HepG2 (cell line): ENCODE measurements around the gene UBE2I. TPM values are rescaled to one million over a fixed set of nuclear protein-coding genes. Genes with fewer than 3 reads are reported as not detected.

Experiments
- ETV6 ChIP-seq: sonication (generic); formaldehyde crosslinking; conservative IDR thresholded peaks from 2 replicates; pipeline ENCODE4 v1.4.0; 2020; ENCODE audit warnings: missing genetic modification reagents
- FOXA3 ChIP-seq: IDR thresholded peaks from 2 replicates; pipeline ENCODE4 v1.6.1; 2016; ENCODE audit warnings: missing genetic modification reagents, missing compliant biosample characterization
- HCFC1 ChIP-seq: fragments of 150-350 bp; IDR thresholded peaks from 2 replicates; pipeline ENCODE4 v1.6.1; 2014; ENCODE audit warnings: low read depth, low read length
- HNF4A ChIP-seq: sonication (generic); formaldehyde crosslinking; IDR thresholded peaks from 2 replicates; pipeline ENCODE4 v1.4.0; 2020; ENCODE audit warnings: missing genetic modification reagents
- MXI1 ChIP-seq: IDR thresholded peaks from 3 replicates; pipeline ENCODE4 v1.6.1; 2012; ENCODE audit warnings: low read depth, low read length, inconsistent platforms, borderline replicate concordance
- RAD51 ChIP-seq: fragments of 450-650 bp; IDR thresholded peaks from 2 replicates; pipeline ENCODE4 v1.6.1; 2016; ENCODE audit warnings: borderline replicate concordance
- RXRA ChIP-seq: sonication (generic); formaldehyde crosslinking; IDR thresholded peaks from 2 replicates; pipeline ENCODE4 v1.5.1; 2020; ENCODE audit warnings: missing genetic modification reagents
- SALL2 ChIP-seq: sonication (generic); formaldehyde crosslinking; IDR thresholded peaks from 2 replicates; pipeline ENCODE4 v1.8.1; 2023; ENCODE audit warnings: mild to moderate bottlenecking, missing genetic modification reagents, inconsistent platforms
- SOX6 ChIP-seq, 2 experiments: fragments of 450-650 bp in 1 of 2; sonication (generic) in 1 of 2; formaldehyde crosslinking in 1 of 2; IDR thresholded peaks; 2 replicates each; pipeline versions ENCODE4 v1.4.0 to v1.6.1; 2017 to 2020; ENCODE audit warnings: antibody characterized with exemption in 1 of 2, mild to moderate bottlenecking in 1 of 2, missing genetic modification reagents in 1 of 2
- SP2 ChIP-seq: sonication (generic); formaldehyde crosslinking; IDR thresholded peaks from 2 replicates; pipeline ENCODE4 v1.5.1; 2020; ENCODE audit warnings: mild to moderate bottlenecking, missing genetic modification reagents
- YEATS2 ChIP-seq: sonication (generic); formaldehyde crosslinking; IDR thresholded peaks from 2 replicates; pipeline ENCODE4 v1.4.0; 2020; ENCODE audit warnings: missing genetic modification reagents, borderline replicate concordance
- ZFP82 ChIP-seq: sonication (generic); formaldehyde crosslinking; IDR thresholded peaks from 2 replicates; pipeline ENCODE4 v1.5.1; 2020; ENCODE audit warnings: mild to moderate bottlenecking, missing genetic modification reagents, borderline replicate concordance
- ZFY ChIP-seq: sonication (generic); formaldehyde crosslinking; IDR thresholded peaks from 2 replicates; pipeline ENCODE4 v1.4.0; 2020; ENCODE audit warnings: missing genetic modification reagents
- ZNF292 ChIP-seq: sonication (generic); formaldehyde crosslinking; IDR thresholded peaks from 2 replicates; pipeline ENCODE4 v1.8.1; 2022; ENCODE audit warnings: mild to moderate bottlenecking, low read depth, missing genetic modification reagents, borderline replicate concordance
- ZSCAN22 ChIP-seq: sonication (generic); formaldehyde crosslinking; IDR thresholded peaks from 2 replicates; pipeline ENCODE4 v1.4.0; 2020; ENCODE audit warnings: mild to moderate bottlenecking, missing genetic modification reagents
- polyA plus RNA-seq, 8 experiments: library from polyadenylated mRNA; depleted of rRNA in 3 of 8; stranded (reverse) in 7 of 8; unstranded in 1 of 8; fragments of >200 nt; fragmentation: Illumina TruSeq in 4 of 8; extraction: Trizol in 4 of 8; gene quantifications; 2 replicates each; pipeline versions ENCODE4 v1.2.1 to v1.2.3, GENCODE V29; 2011 to 2016; ENCODE audit warnings: low read depth in 4 of 8, missing spikeins in 1 of 8, mixed read lengths in 1 of 8; ENCODE audit not compliant: insufficient read depth in 1 of 8
- total RNA-seq, 5 experiments: library from RNA; depleted of rRNA; stranded (reverse); fragments of >200 nt; fragmentation: Illumina TruSeq; extraction: Trizol; gene quantifications; 2 replicates each; pipeline ENCODE4 v1.2.3, GENCODE V29; 2016; ENCODE audit warnings: low read depth in 1 of 5
- TF ChIP-seq, protein P1 (sequence below): sonication (generic); IDR thresholded peaks from 2 replicates; pipeline ENCODE4 v1.6.1; 2016; ENCODE audit warnings: low read depth, borderline replicate concordance
- TF ChIP-seq, protein P2 (sequence below): sonication (generic); formaldehyde crosslinking; conservative IDR thresholded peaks from 2 replicates; pipeline ENCODE4 v1.8.0; 2022; ENCODE audit warnings: low read depth, missing genetic modification reagents
- TF ChIP-seq, protein P3 (sequence below), 2 experiments: sonication (generic) in 1 of 2; formaldehyde crosslinking in 1 of 2; IDR thresholded peaks; 2 replicates each; pipeline versions ENCODE4 v1.4.0 to v1.6.1; 2018 to 2020; ENCODE audit warnings: missing genetic modification reagents in 2 of 2, borderline replicate concordance in 1 of 2, low read depth in 1 of 2, mild to moderate bottlenecking in 1 of 2, missing biosample characterization in 1 of 2
- TF ChIP-seq, protein P4 (sequence below): IDR thresholded peaks from 2 replicates; pipeline ENCODE4 v1.6.1; 2012; ENCODE audit warnings: inconsistent platforms
- TF ChIP-seq, protein P5 (sequence below): fragments of 450-650 bp; IDR thresholded peaks from 2 replicates; pipeline ENCODE4 v1.6.1; 2016

The UBE2I gene
- total and polyA plus RNA-seq, 2 of the 13 experiments (the other 11 are each of a cell fraction or from before 2014, with no cell fraction given), result 75.8 to 98.9 TPM

DNA sequence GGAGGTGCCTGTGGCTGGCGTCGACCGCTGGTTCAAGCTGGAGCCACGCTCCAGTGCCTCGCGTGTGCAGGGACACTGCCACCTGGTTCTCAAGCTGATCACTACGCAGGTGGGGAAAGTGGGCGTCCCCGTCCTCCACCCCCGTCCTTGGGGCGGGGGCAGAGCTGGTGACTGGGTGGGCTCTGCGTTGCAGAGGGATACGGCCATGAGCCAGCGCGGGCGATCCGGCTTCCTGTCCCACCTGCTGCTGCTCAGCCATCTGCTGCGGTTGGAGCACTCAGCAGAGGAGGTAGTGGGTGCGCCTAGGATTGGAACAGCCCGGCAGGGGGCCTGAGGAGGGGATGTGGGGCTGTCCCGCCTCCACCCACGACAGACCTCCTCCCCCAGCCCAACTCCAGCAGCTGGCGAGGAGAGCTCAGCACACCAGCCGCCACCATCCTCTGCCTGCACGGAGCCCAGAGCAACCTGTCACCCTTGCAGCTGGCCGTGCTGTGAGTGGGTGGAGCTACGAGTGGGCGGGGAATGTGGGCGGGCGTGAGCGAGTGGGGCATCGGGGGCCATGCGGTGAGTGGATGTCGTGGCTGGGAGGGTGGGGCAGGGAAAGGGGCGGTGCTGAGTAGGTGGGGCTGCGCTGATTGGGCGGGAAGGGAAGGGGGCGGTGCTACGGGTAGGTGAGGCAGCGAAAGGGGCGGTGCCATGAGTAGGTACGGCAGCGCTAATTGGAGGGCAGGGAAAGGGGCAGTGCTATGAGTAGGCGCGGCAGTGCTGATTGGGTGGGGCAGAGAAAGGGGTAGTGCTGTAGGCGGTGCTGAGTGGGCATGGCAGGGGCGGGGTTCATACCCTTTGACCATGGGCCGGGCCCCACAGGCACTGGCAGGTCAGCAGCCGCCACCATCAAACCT is 33.3 kb downstream of the UBE2I start (continued):
- TF ChIP-seq, protein P1, sequence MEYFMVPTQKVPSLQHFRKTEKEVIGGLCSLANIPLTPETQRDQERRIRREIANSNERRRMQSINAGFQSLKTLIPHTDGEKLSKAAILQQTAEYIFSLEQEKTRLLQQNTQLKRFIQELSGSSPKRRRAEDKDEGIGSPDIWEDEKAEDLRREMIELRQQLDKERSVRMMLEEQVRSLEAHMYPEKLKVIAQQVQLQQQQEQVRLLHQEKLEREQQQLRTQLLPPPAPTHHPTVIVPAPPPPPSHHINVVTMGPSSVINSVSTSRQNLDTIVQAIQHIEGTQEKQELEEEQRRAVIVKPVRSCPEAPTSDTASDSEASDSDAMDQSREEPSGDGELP, result peak; percentile 74; the same call in 1 of the 2 replicates
- TF ChIP-seq ZFY (CRISPR knock-in tag) (peak; percentile 20; the same call in 1 of the 2 replicates), ZNF292 (peak; percentile 13; the same call in 1 of the 2 replicates), ZSCAN22 (CRISPR knock-in tag) (peak; percentile 99), FOXA3 (CRISPR knock-in tag) (0 out of 2 replicates have a peak, but pooled peaks have one; percentile 10), HNF4A (0 out of 2 replicates have a peak, but pooled peaks have one; percentile 4), SALL2 (CRISPR knock-in tag) (peak; percentile 20; the same call in 1 of the 2 replicates), ETV6 (no peak), RAD51 (no peak), YEATS2 (CRISPR knock-in tag) (0 out of 2 replicates have a peak, but pooled peaks have one; percentile 23), RXRA (CRISPR knock-in tag) (peak; percentile 54; the same call in 1 of the 2 replicates), MXI1 (peak; percentile 91; the same call in 1 of the 3 replicates), HCFC1 (no peak), SOX6 (IDR thresholded peaks at IDR 0.05) (no peak), SOX6 (CRISPR knock-in tag; IDR thresholded peaks at IDR 0.05) (no peak), SP2 (CRISPR knock-in tag) (peak; percentile 94), ZFP82 (CRISPR knock-in tag) (no peak)
- TF ChIP-seq, protein P2, sequence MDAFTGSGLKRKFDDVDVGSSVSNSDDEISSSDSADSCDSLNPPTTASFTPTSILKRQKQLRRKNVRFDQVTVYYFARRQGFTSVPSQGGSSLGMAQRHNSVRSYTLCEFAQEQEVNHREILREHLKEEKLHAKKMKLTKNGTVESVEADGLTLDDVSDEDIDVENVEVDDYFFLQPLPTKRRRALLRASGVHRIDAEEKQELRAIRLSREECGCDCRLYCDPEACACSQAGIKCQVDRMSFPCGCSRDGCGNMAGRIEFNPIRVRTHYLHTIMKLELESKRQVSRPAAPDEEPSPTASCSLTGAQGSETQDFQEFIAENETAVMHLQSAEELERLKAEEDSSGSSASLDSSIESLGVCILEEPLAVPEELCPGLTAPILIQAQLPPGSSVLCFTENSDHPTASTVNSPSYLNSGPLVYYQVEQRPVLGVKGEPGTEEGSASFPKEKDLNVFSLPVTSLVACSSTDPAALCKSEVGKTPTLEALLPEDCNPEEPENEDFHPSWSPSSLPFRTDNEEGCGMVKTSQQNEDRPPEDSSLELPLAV (CRISPR knock-in tag), result no peak
- TF ChIP-seq, protein P3, sequence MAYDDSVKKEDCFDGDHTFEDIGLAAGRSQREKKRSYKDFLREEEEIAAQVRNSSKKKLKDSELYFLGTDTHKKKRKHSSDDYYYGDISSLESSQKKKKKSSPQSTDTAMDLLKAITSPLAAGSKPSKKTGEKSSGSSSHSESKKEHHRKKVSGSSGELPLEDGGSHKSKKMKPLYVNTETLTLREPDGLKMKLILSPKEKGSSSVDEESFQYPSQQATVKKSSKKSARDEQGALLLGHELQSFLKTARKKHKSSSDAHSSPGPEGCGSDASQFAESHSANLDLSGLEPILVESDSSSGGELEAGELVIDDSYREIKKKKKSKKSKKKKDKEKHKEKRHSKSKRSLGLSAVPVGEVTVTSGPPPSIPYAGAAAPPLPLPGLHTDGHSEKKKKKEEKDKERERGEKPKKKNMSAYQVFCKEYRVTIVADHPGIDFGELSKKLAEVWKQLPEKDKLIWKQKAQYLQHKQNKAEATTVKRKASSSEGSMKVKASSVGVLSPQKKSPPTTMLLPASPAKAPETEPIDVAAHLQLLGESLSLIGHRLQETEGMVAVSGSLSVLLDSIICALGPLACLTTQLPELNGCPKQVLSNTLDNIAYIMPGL (CRISPR knock-in tag; IDR thresholded peaks at IDR 0.05; ENCODE audit: borderline replicate concordance in 1 of 2, low read depth in 1 of 2), result peak in 1 of 2 experiments; percentile 19; a peak in 2 of 4 replicates
- TF ChIP-seq, protein P4, sequence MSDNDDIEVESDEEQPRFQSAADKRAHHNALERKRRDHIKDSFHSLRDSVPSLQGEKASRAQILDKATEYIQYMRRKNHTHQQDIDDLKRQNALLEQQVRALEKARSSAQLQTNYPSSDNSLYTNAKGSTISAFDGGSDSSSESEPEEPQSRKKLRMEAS, result peak; percentile 67
- TF ChIP-seq, protein P5, sequence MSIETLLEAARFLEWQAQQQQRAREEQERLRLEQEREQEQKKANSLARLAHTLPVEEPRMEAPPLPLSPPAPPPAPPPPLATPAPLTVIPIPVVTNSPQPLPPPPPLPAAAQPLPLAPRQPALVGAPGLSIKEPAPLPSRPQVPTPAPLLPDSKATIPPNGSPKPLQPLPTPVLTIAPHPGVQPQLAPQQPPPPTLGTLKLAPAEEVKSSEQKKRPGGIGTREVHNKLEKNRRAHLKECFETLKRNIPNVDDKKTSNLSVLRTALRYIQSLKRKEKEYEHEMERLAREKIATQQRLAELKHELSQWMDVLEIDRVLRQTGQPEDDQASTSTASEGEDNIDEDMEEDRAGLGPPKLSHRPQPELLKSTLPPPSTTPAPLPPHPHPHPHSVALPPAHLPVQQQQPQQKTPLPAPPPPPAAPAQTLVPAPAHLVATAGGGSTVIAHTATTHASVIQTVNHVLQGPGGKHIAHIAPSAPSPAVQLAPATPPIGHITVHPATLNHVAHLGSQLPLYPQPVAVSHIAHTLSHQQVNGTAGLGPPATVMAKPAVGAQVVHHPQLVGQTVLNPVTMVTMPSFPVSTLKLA, result peak; percentile 75
